ENCODE measurements around the gene RFX2. TPM values are rescaled to one million over a fixed set of nuclear protein-coding genes. Genes with fewer than 3 reads are reported as not detected.

The RFX2 gene
- total RNA-seq, 1 experiment from 2014 or later: 4.6 TPM

DNA sequence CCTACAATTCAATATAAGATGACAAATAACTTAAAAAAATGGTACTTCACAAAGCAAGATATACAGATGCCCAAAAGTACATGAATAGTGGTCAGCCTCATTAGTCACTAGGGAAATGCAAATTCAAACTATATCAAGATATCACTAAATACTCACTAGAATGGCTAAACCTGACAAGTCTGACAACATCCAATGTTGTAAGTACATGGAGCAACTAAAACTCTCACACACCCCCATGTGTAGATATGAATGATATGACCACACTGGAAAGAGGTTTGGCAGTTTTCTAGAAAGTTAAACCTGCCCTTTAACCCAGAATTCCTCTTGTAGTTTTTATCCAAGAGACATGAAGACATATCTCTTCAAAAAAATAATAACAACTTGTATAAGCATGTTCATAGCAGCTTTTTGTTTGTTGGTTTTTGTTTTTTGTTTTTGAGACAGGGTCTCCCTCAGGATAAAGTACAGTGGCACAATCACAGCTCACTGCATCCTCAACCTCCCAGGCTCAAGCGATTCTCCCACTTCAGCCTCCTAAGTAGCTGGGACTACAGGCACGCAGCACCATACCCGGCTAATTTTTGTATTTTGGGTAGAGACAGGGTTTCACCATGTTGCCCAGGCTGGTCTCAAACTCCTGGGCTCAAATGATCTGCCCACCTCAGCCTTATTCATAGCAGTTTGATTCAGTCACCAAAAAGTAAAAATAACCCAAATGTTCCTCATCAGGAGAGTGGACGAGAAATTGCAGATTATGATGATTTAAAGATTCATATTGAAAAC lies 55.1 kb downstream of the RFX2 start:
- POLR2A ChIA-PET: no interaction called here
- Mint-ChIP-seq H3K27me3 (ENCODE audit: low read depth) (no peaks in the 10 kb centered on the region; the same call in 1 of the 2 replicates), H3K36me3 (no peaks in the 10 kb centered on the region), H3K9me3 (peaks cover 4% of the 10 kb centered on the region; the same call in 1 of the 2 replicates), H3K4me3 (no peak overlapping the region), H3K27ac (no peak overlapping the region), H3K4me1 (peaks cover 14% of the 10 kb centered on the region)
- TF ChIP-seq TEAD4 (CRISPR knock-in tag; IDR thresholded peaks at IDR 0.05) (no peak), ZNF219 (CRISPR knock-in tag; IDR thresholded peaks at IDR 0.05; ENCODE audit: borderline replicate concordance) (no peak), ZNF671 (CRISPR knock-in tag; IDR thresholded peaks at IDR 0.05) (no peak), IRF2 (CRISPR knock-in tag; IDR thresholded peaks at IDR 0.05; ENCODE audit: borderline replicate concordance, low read depth) (no peak), SMAD3 (CRISPR knock-in tag; IDR thresholded peaks at IDR 0.05; ENCODE audit: borderline replicate concordance) (no peak), NFATC4 (CRISPR knock-in tag; IDR thresholded peaks at IDR 0.05) (no peak), FOXP1 (CRISPR knock-in tag; IDR thresholded peaks at IDR 0.05; ENCODE audit: borderline replicate concordance) (no peak), SOX15 (CRISPR knock-in tag; IDR thresholded peaks at IDR 0.05) (no peak)
- TF ChIP-seq, protein P1, sequence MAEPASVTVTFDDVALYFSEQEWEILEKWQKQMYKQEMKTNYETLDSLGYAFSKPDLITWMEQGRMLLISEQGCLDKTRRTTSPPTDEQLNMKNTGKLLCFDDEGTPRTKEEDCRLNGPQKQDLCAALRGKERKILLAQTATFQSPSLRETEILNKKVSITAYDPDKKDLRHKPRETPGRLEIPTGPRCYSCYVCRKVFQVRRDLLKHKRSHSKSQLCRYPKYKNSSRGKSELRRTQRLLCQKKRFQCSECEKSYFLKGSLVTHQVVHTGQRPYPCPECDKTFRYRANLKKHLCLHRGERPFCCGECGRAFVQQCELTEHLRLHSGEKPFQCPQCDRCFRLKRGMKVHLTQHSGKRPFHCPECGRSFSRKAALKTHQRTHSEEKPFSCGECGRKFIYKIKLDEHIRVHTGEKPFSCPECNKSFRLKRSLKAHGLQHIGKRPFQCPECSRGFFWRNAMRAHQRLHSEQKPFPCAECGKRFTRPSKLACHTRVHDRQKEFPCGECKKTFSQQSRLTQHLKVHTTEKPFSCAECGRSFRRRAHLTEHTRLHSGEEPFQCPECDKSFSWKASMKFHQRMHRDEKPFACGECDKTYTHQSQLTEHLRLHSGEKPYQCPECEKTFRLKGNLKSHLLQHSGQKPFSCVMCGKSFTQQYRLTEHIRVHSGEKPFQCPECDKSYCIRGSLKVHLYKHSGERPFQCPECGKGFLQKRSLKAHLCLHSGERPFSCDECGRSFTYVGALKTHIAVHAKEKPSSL (CRISPR knock-in tag; conservative IDR thresholded peaks at IDR 0.05): no peak
- TF ChIP-seq, protein P2, sequence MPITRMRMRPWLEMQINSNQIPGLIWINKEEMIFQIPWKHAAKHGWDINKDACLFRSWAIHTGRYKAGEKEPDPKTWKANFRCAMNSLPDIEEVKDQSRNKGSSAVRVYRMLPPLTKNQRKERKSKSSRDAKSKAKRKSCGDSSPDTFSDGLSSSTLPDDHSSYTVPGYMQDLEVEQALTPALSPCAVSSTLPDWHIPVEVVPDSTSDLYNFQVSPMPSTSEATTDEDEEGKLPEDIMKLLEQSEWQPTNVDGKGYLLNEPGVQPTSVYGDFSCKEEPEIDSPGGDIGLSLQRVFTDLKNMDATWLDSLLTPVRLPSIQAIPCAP (CRISPR knock-in tag; IDR thresholded peaks at IDR 0.05): no peak
- TF ChIP-seq, protein P3, sequence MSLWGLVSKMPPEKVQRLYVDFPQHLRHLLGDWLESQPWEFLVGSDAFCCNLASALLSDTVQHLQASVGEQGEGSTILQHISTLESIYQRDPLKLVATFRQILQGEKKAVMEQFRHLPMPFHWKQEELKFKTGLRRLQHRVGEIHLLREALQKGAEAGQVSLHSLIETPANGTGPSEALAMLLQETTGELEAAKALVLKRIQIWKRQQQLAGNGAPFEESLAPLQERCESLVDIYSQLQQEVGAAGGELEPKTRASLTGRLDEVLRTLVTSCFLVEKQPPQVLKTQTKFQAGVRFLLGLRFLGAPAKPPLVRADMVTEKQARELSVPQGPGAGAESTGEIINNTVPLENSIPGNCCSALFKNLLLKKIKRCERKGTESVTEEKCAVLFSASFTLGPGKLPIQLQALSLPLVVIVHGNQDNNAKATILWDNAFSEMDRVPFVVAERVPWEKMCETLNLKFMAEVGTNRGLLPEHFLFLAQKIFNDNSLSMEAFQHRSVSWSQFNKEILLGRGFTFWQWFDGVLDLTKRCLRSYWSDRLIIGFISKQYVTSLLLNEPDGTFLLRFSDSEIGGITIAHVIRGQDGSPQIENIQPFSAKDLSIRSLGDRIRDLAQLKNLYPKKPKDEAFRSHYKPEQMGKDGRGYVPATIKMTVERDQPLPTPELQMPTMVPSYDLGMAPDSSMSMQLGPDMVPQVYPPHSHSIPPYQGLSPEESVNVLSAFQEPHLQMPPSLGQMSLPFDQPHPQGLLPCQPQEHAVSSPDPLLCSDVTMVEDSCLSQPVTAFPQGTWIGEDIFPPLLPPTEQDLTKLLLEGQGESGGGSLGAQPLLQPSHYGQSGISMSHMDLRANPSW (CRISPR knock-in tag; conservative IDR thresholded peaks at IDR 0.05; ENCODE audit: low read depth): no peak
- TF ChIP-seq, protein P4, sequence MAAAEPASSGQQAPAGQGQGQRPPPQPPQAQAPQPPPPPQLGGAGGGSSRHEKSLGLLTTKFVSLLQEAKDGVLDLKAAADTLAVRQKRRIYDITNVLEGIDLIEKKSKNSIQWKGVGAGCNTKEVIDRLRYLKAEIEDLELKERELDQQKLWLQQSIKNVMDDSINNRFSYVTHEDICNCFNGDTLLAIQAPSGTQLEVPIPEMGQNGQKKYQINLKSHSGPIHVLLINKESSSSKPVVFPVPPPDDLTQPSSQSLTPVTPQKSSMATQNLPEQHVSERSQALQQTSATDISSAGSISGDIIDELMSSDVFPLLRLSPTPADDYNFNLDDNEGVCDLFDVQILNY (CRISPR knock-in tag; IDR thresholded peaks at IDR 0.05): no peak
- TF ChIP-seq, protein P5, sequence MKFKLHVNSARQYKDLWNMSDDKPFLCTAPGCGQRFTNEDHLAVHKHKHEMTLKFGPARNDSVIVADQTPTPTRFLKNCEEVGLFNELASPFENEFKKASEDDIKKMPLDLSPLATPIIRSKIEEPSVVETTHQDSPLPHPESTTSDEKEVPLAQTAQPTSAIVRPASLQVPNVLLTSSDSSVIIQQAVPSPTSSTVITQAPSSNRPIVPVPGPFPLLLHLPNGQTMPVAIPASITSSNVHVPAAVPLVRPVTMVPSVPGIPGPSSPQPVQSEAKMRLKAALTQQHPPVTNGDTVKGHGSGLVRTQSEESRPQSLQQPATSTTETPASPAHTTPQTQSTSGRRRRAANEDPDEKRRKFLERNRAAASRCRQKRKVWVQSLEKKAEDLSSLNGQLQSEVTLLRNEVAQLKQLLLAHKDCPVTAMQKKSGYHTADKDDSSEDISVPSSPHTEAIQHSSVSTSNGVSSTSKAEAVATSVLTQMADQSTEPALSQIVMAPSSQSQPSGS (CRISPR knock-in tag; IDR thresholded peaks at IDR 0.05; ENCODE audit: borderline replicate concordance, low read depth): no peak
- ATAC-seq (no peak), DNase-seq (ENCODE audit: low spot score) (no peak)
- CTCF ChIA-PET: interaction anchor here (2.3 kb wide), 1 partner anchor 8 kb away, joined by 12 read pairs; no protein-coding TSS in a partner anchor

DNA sequence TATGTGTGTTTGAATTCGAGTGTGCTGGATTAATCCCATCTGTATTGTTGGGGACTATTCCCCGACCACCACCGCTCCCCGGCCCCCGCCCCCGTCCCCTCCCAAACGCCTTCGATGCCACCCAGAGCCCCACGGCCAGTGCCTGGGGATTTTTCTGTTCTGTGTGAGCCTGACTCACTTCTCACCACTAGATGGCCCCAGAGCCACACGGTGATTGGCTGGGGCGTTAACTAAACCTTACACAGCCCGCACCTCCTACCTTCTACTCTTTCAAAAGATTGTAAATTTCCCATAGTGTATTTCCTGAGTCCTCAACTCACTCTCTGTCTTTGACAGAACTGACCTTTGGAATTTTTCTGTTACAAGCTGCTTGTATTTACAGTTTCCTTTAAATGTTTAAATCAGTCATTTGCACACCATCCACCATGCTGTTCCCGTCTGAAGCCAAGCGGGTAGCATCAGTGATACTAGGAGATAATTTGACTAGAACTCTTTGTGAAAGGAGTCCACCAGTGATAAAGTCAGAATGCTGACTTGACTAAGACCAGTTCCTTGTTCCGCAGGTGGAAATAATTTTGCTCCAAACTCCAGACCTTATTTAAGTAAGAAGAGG lies 61.4 kb downstream of the RFX2 start:
- Mint-ChIP-seq H3K36me3 (no peaks in the 10 kb centered on the region), H3K4me1 (peaks cover 12% of the 10 kb centered on the region; the same call in 1 of the 2 replicates), H3K9me3 (no peaks in the 10 kb centered on the region), H3K4me3 (no peak overlapping the region), H3K27me3 (ENCODE audit: low read depth) (peaks cover 6% of the 10 kb centered on the region; the same call in 1 of the 2 replicates), H3K27ac (no peak overlapping the region)
- TF ChIP-seq, protein P6, sequence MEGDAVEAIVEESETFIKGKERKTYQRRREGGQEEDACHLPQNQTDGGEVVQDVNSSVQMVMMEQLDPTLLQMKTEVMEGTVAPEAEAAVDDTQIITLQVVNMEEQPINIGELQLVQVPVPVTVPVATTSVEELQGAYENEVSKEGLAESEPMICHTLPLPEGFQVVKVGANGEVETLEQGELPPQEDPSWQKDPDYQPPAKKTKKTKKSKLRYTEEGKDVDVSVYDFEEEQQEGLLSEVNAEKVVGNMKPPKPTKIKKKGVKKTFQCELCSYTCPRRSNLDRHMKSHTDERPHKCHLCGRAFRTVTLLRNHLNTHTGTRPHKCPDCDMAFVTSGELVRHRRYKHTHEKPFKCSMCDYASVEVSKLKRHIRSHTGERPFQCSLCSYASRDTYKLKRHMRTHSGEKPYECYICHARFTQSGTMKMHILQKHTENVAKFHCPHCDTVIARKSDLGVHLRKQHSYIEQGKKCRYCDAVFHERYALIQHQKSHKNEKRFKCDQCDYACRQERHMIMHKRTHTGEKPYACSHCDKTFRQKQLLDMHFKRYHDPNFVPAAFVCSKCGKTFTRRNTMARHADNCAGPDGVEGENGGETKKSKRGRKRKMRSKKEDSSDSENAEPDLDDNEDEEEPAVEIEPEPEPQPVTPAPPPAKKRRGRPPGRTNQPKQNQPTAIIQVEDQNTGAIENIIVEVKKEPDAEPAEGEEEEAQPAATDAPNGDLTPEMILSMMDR (IDR thresholded peaks at IDR 0.05): peak; percentile 75
- no peak for TF ChIP-seq SOX15 (CRISPR knock-in tag; IDR thresholded peaks at IDR 0.05)
- ATAC-seq (peak; percentile 93), DNase-seq (ENCODE audit: low spot score) (peak; percentile 78)
- POLR2A ChIA-PET: no interaction called here
- CTCF ChIA-PET: interaction anchor here (0.7 to 3.5 kb wide), 41 partner anchors 8 to 458 kb away, joined by 3 to 95 read pairs (median 6); partner anchors contain the start of genes ACER1, ALKBH7 and NRTN

Data from WTC11 (cell line).